ENCODE data around the gene HTRA1.

HTRA1 gene

GRCh38 chr10:122495406-122496340 is 34.3 kb downstream of the HTRA1 start:
- no peak overlapping the region for H3K9ac ChIP-seq (ENCODE audit: insufficient read length, low read depth)
- no peak overlapping the region for H3K4me3 ChIP-seq (ENCODE audit: insufficient read length, low read depth)
- H3K36me3 ChIP-seq (ENCODE audit: insufficient read depth, insufficient read length, low read length) = no peaks in the 10 kb centered on the region
- TF ChIP-seq ZNF274 (IDR thresholded peaks at IDR 0.05; ENCODE audit: low read depth, low read length) = no peak
- no peak for TF ChIP-seq SUZ12 (IDR thresholded peaks at IDR 0.05; ENCODE audit: extremely low read depth, insufficient read depth, insufficient read length)
- TF ChIP-seq YY1 (IDR thresholded peaks at IDR 0.05; ENCODE audit: insufficient read depth, insufficient read length) = no peak
- H3K4me1 ChIP-seq (ENCODE audit: insufficient read depth, insufficient read length) = peaks cover 5% of the 10 kb centered on the region
- no peaks in the 10 kb centered on the region for H3K9me3 ChIP-seq (ENCODE audit: insufficient read depth, low read length)
- no peak for DNase-seq (ENCODE audit: low read depth, low spot score)
- no peaks in the 10 kb centered on the region for H3K27me3 ChIP-seq (ENCODE audit: insufficient read depth, insufficient read length)

GRCh38 chr10:122497241-122497640 is 35.9 kb downstream of the HTRA1 start:
- TF ChIP-seq SUZ12 (IDR thresholded peaks at IDR 0.05; ENCODE audit: extremely low read depth, insufficient read depth, insufficient read length) = no peak
- TF ChIP-seq YY1 (IDR thresholded peaks at IDR 0.05; ENCODE audit: insufficient read depth, insufficient read length) = no peak
- TF ChIP-seq ZNF274 (IDR thresholded peaks at IDR 0.05; ENCODE audit: low read depth, low read length) = no peak
- DNase-seq (ENCODE audit: low read depth, low spot score) = no peak
- Histone ChIP-seq H3K4me1 (ENCODE audit: insufficient read depth, insufficient read length) (peaks cover 5% of the 10 kb centered on the region), H3K4me3 (ENCODE audit: insufficient read length, low read depth) (no peak overlapping the region), H3K9me3 (ENCODE audit: insufficient read depth, low read length) (no peaks in the 10 kb centered on the region), H3K9ac (ENCODE audit: insufficient read length, low read depth) (no peak overlapping the region), H3K27me3 (ENCODE audit: insufficient read depth, insufficient read length) (no peaks in the 10 kb centered on the region), H3K36me3 (ENCODE audit: insufficient read depth, insufficient read length, low read length) (no peaks in the 10 kb centered on the region)

- Histone ChIP-seq H3K9ac (ENCODE audit: insufficient read length, low read depth) (no peak overlapping the region), H3K9me3 (ENCODE audit: insufficient read depth, low read length) (no peaks in the 10 kb centered on the region), H3K36me3 (ENCODE audit: insufficient read depth, insufficient read length, low read length) (no peaks in the 10 kb centered on the region), H3K27me3 (ENCODE audit: insufficient read depth, insufficient read length) (no peaks in the 10 kb centered on the region), H3K4me1 (ENCODE audit: insufficient read depth, insufficient read length) (peaks cover 5% of the 10 kb centered on the region), H3K4me3 (ENCODE audit: insufficient read length, low read depth) (no peak overlapping the region)
- DNase-seq (ENCODE audit: low read depth, low spot score) = no peak
- TF ChIP-seq ZNF274 (IDR thresholded peaks at IDR 0.05; ENCODE audit: low read depth, low read length) (no peak), YY1 (IDR thresholded peaks at IDR 0.05; ENCODE audit: insufficient read depth, insufficient read length) (no peak), SUZ12 (IDR thresholded peaks at IDR 0.05; ENCODE audit: extremely low read depth, insufficient read depth, insufficient read length) (no peak)
These were observed 37.2 kb downstream of the HTRA1 start for GRCh38 chr10:122498521-122498920.

GRCh38 chr10:122499012-122499411 is 37.7 kb downstream of the HTRA1 start:
- H3K9me3 ChIP-seq (ENCODE audit: insufficient read depth, low read length) = no peaks in the 10 kb centered on the region
- TF ChIP-seq SUZ12 (IDR thresholded peaks at IDR 0.05; ENCODE audit: extremely low read depth, insufficient read depth, insufficient read length) = no peak
- TF ChIP-seq ZNF274 (IDR thresholded peaks at IDR 0.05; ENCODE audit: low read depth, low read length) = no peak
- TF ChIP-seq YY1 (IDR thresholded peaks at IDR 0.05; ENCODE audit: insufficient read depth, insufficient read length) = no peak
- H3K27me3 ChIP-seq (ENCODE audit: insufficient read depth, insufficient read length) = no peaks in the 10 kb centered on the region
- H3K4me3 ChIP-seq (ENCODE audit: insufficient read length, low read depth) = no peak overlapping the region
- DNase-seq (ENCODE audit: low read depth, low spot score) = no peak
- H3K9ac ChIP-seq (ENCODE audit: insufficient read length, low read depth) = no peak overlapping the region
- H3K36me3 ChIP-seq (ENCODE audit: insufficient read depth, insufficient read length, low read length) = no peaks in the 10 kb centered on the region
- peaks cover 5% of the 10 kb centered on the region for H3K4me1 ChIP-seq (ENCODE audit: insufficient read depth, insufficient read length)

- Histone ChIP-seq H3K4me3 (ENCODE audit: insufficient read length, low read depth) (no peak overlapping the region), H3K9me3 (ENCODE audit: insufficient read depth, low read length) (no peaks in the 10 kb centered on the region), H3K4me1 (ENCODE audit: insufficient read depth, insufficient read length) (peaks cover 3% of the 10 kb centered on the region), H3K9ac (ENCODE audit: insufficient read length, low read depth) (no peak overlapping the region), H3K27me3 (ENCODE audit: insufficient read depth, insufficient read length) (no peaks in the 10 kb centered on the region), H3K36me3 (ENCODE audit: insufficient read depth, insufficient read length, low read length) (no peaks in the 10 kb centered on the region)
- no peak for DNase-seq (ENCODE audit: low read depth, low spot score)
- no peak for TF ChIP-seq YY1 (IDR thresholded peaks at IDR 0.05; ENCODE audit: insufficient read depth, insufficient read length)
- TF ChIP-seq SUZ12 (IDR thresholded peaks at IDR 0.05; ENCODE audit: extremely low read depth, insufficient read depth, insufficient read length) = no peak
- TF ChIP-seq ZNF274 (IDR thresholded peaks at IDR 0.05; ENCODE audit: low read depth, low read length) = no peak
These were observed 38.2 kb downstream of the HTRA1 start for GRCh38 chr10:122499491-122499941.

GRCh38 chr10:122500194-122500593 is 38.8 kb downstream of the HTRA1 start:
- Histone ChIP-seq H3K9ac (ENCODE audit: insufficient read length, low read depth) (no peak overlapping the region), H3K9me3 (ENCODE audit: insufficient read depth, low read length) (no peaks in the 10 kb centered on the region), H3K27me3 (ENCODE audit: insufficient read depth, insufficient read length) (no peaks in the 10 kb centered on the region), H3K4me3 (ENCODE audit: insufficient read length, low read depth) (no peak overlapping the region), H3K4me1 (ENCODE audit: insufficient read depth, insufficient read length) (peaks cover 3% of the 10 kb centered on the region), H3K36me3 (ENCODE audit: insufficient read depth, insufficient read length, low read length) (no peaks in the 10 kb centered on the region)
- TF ChIP-seq SUZ12 (IDR thresholded peaks at IDR 0.05; ENCODE audit: extremely low read depth, insufficient read depth, insufficient read length) (no peak), ZNF274 (IDR thresholded peaks at IDR 0.05; ENCODE audit: low read depth, low read length) (no peak), YY1 (IDR thresholded peaks at IDR 0.05; ENCODE audit: insufficient read depth, insufficient read length) (no peak)
- DNase-seq (ENCODE audit: low read depth, low spot score) = no peak

- Histone ChIP-seq H3K9ac (ENCODE audit: insufficient read length, low read depth) (no peak overlapping the region), H3K9me3 (ENCODE audit: insufficient read depth, low read length) (no peaks in the 10 kb centered on the region), H3K4me1 (ENCODE audit: insufficient read depth, insufficient read length) (peaks cover 1% of the 10 kb centered on the region), H3K36me3 (ENCODE audit: insufficient read depth, insufficient read length, low read length) (no peaks in the 10 kb centered on the region), H3K4me3 (ENCODE audit: insufficient read length, low read depth) (no peak overlapping the region), H3K27me3 (ENCODE audit: insufficient read depth, insufficient read length) (no peaks in the 10 kb centered on the region)
- no peak for TF ChIP-seq YY1 (IDR thresholded peaks at IDR 0.05; ENCODE audit: insufficient read depth, insufficient read length)
- no peak for TF ChIP-seq SUZ12 (IDR thresholded peaks at IDR 0.05; ENCODE audit: extremely low read depth, insufficient read depth, insufficient read length)
- no peak for TF ChIP-seq ZNF274 (IDR thresholded peaks at IDR 0.05; ENCODE audit: low read depth, low read length)
- DNase-seq (ENCODE audit: low read depth, low spot score) = no peak
These were observed 39.4 kb downstream of the HTRA1 start for GRCh38 chr10:122500726-122501125.

Data from NT2/D1 (cell line).